Chondrocyte (in vitro differentiated cells): ENCODE results near the gene GPC6. TPM values are rescaled to one million over a fixed set of nuclear protein-coding genes. Genes with fewer than 3 reads are reported as not detected.

ENCODE experiments used
- DNase-seq: peaks from one replicate; pipeline ENCODE4 v3.0.0; 2021; ENCODE audit warnings: mixed read lengths, low spot score
- H3K27ac Mint-ChIP-seq: one replicate; pipeline ENCODE4 v1.8.0; 2021; ENCODE audit warnings: mild to moderate bottlenecking, moderate library complexity, mixed read lengths; ENCODE audit not compliant: unreplicated experiment
- H3K27me3 Mint-ChIP-seq: 2 replicates; pipeline ENCODE4 v1.8.0; 2021; ENCODE audit warnings: low read depth, mixed read lengths
- H3K36me3 Mint-ChIP-seq: 2 replicates; pipeline ENCODE4 v1.8.0; 2021; ENCODE audit warnings: low read depth, mixed read lengths
- H3K4me1 Mint-ChIP-seq: 2 replicates; pipeline ENCODE4 v1.8.0; 2021; ENCODE audit warnings: low read depth, mild to moderate bottlenecking, mixed read lengths
- H3K4me3 Mint-ChIP-seq: one replicate; pipeline ENCODE4 v1.8.0; 2021; ENCODE audit warnings: mild to moderate bottlenecking, moderate library complexity, mixed read lengths; ENCODE audit not compliant: unreplicated experiment
- H3K9me3 Mint-ChIP-seq: 2 replicates; pipeline ENCODE4 v1.8.0; 2021; ENCODE audit warnings: low read depth, mixed read lengths
- total RNA-seq: library from RNA; stranded (reverse); gene quantifications from 3 replicates; pipeline ENCODE4 v1.2.1, GENCODE V29; 2021
- TF ChIP-seq, protein P1 (sequence below): fragments of 200-600 bp; sonication (generic); IDR thresholded peaks from 2 replicates; pipeline ENCODE4 v1.5.0; 2021; ENCODE audit warnings: antibody characterized with exemption, mild to moderate bottlenecking, moderate library complexity

The GPC6 gene
- total RNA-seq, 1 donor from 2014 or later, result 76.1 TPM

DNA sequence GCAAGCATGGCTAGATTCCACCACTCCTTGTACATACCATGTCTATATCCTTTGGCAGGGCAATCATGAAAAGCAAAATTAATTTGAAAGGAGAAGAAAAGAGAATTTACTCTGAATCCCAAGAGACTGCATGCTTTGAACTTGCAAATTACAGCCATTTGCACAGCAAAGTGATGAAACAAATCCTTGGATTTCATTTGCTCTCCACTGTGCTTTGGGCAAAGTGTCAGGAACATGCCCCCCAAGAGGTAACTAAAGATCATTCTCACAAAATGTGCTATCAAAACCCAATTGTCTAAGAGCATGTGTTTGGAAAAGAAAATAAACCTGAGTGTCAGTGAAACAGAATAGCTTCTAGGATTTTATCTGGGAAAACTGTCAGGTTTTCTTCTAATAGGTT lies 298.5 kb downstream of the GPC6 start:
- no peak for DNase-seq
- TF ChIP-seq, protein P1, sequence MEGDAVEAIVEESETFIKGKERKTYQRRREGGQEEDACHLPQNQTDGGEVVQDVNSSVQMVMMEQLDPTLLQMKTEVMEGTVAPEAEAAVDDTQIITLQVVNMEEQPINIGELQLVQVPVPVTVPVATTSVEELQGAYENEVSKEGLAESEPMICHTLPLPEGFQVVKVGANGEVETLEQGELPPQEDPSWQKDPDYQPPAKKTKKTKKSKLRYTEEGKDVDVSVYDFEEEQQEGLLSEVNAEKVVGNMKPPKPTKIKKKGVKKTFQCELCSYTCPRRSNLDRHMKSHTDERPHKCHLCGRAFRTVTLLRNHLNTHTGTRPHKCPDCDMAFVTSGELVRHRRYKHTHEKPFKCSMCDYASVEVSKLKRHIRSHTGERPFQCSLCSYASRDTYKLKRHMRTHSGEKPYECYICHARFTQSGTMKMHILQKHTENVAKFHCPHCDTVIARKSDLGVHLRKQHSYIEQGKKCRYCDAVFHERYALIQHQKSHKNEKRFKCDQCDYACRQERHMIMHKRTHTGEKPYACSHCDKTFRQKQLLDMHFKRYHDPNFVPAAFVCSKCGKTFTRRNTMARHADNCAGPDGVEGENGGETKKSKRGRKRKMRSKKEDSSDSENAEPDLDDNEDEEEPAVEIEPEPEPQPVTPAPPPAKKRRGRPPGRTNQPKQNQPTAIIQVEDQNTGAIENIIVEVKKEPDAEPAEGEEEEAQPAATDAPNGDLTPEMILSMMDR, result no peak
- H3K36me3 Mint-ChIP-seq, result no peaks in the 10 kb centered on the region
- no peaks in the 10 kb centered on the region for H3K9me3 Mint-ChIP-seq
- H3K4me3 Mint-ChIP-seq, result no peak overlapping the region
- H3K27me3 Mint-ChIP-seq, result no peaks in the 10 kb centered on the region
- H3K4me1 Mint-ChIP-seq, result peaks cover 10% of the 10 kb centered on the region
- no peak overlapping the region for H3K27ac Mint-ChIP-seq

DNA sequence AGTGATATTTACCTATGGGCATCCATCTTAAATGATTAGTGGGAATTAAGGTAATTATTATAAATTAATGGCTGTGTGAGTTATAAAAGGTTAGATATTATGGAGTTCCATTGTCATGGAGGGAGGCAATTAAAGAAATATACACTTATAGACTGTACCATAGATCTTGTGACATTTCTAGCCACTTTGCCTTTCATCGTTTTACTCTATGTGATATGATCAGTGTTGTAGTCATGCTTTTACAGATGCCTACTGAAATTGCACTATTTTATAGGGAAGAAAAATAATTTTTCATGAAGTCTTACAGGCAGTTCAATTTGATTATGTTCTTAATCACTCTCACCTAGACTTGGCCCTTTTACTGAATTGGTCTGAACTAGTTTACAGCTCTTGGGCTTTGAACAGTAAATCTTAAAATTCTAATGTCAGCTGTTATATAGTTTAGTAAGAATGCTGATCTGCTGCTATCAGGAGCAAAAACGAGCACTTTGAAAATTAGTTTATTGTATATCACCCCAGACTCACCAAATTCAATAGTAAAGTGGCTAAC lies 301.2 kb downstream of the GPC6 start:
- no peaks in the 10 kb centered on the region for H3K36me3 Mint-ChIP-seq

DNA sequence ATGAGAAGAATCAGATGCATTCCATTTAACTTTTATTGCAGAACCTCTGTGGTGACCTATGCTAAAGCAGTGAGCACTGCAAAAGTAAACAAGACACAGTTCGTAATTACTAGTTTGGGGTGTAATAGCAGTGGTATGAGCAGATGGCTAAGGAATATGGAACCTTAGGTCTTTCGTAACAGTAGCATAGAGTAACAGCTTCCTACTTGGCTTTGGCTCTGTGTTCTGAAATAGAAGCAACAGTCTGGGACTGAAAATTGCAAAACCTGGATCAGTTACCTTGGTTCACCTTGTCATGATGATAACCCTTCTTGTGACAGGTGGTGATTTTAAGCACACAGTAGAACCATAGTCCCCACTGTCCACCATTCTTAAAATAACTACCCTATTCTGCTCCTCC lies 303.4 kb downstream of the GPC6 start:
- Mint-ChIP-seq H3K4me1 (peaks cover 18% of the 10 kb centered on the region), H3K27me3 (no peaks in the 10 kb centered on the region), H3K9me3 (no peaks in the 10 kb centered on the region), H3K27ac (no peak overlapping the region), H3K4me3 (no peak overlapping the region), H3K36me3 (no peaks in the 10 kb centered on the region)
- no peak for DNase-seq
- TF ChIP-seq, protein P1, result no peak

More for the DNA sequence above, 301.2 kb downstream of the GPC6 start:
- no peaks in the 10 kb centered on the region for H3K27me3 Mint-ChIP-seq
- peaks cover 4% of the 10 kb centered on the region for H3K4me1 Mint-ChIP-seq
- H3K9me3 Mint-ChIP-seq, result no peaks in the 10 kb centered on the region
- no peak for DNase-seq
- TF ChIP-seq, protein P1, result no peak
- no peak overlapping the region for H3K27ac Mint-ChIP-seq
- H3K4me3 Mint-ChIP-seq, result no peak overlapping the region

GRCh38 chr13:93534181-93534700 lies 307.6 kb downstream of the GPC6 start:
- no peak for DNase-seq

DNA sequence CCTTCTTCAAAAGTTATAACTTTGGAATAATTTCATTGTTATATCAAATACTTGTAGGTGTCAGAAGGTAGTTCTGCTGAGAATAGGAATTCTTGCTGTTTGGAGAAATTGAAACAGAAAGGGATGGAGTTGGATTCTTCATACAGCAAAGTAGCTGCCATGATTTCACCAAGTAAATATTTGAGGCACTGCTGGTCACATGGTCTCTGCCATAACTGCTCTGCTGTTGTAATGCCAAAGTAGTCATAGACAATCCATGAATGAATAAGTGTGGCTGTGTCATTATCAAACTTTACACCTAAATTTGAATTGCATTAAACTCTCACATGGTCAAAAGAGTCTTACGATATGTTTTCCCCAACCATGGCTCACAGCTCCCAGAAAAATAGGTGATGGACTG lies 308.6 kb downstream of the GPC6 start:
- TF ChIP-seq, protein P1, result no peak
- Mint-ChIP-seq H3K27ac (no peak overlapping the region), H3K36me3 (no peaks in the 10 kb centered on the region), H3K9me3 (no peaks in the 10 kb centered on the region), H3K27me3 (no peaks in the 10 kb centered on the region), H3K4me1 (peaks cover 28% of the 10 kb centered on the region), H3K4me3 (no peak overlapping the region)
- no peak for DNase-seq

More at GRCh38 chr13:93534181-93534700, 307.6 kb downstream of the GPC6 start:
- TF ChIP-seq, protein P1, result no peak
- peak overlapping the region; percentile 18 for H3K27ac Mint-ChIP-seq
- peaks cover 28% of the 10 kb centered on the region for H3K4me1 Mint-ChIP-seq
- H3K9me3 Mint-ChIP-seq, result no peaks in the 10 kb centered on the region
- H3K4me3 Mint-ChIP-seq, result no peak overlapping the region
- H3K36me3 Mint-ChIP-seq, result no peaks in the 10 kb centered on the region
- no peaks in the 10 kb centered on the region for H3K27me3 Mint-ChIP-seq
